Tibial artery (tissue), 4 donors: ENCODE results near the gene C1QTNF6.

Experiments used
- DNase-seq, 2 donors: peaks; one replicate each; pipeline ENCODE4 v3.0.0-alpha.2; 2019
- H3K27ac ChIP-seq, 2 donors: fragments of 200-600 bp; sonication (generic) in 1 of 2; 1 replicate in 1 of 2; 2 replicates in 1 of 2; pipeline ENCODE4 v1.5.1; 2018 to 2019; ENCODE audit warnings: mild to moderate bottlenecking in 1 of 2
- H3K27me3 ChIP-seq, 2 donors: fragments of 200-600 bp; sonication (generic) in 1 of 2; one replicate each; pipeline versions ENCODE4 v1.5.1 to v1.6.0; 2016 to 2019
- H3K36me3 ChIP-seq, 3 donors: fragments of 200-600 bp; sonication (generic) in 2 of 3; one replicate each; pipeline ENCODE4 v1.5.1; 2016 to 2019; ENCODE audit warnings: mild to moderate bottlenecking in 2 of 3
- H3K4me1 ChIP-seq, 4 donors: fragments of 200-600 bp; sonication (generic) in 2 of 4; 1 replicate in 3 of 4; 2 replicates in 1 of 4; pipeline ENCODE4 v1.5.1; 2016 to 2019
- H3K4me3 ChIP-seq, 2 donors: fragments of 200-600 bp; sonication (generic) in 1 of 2; 1 replicate in 1 of 2; 2 replicates in 1 of 2; pipeline ENCODE4 v1.5.1; 2018 to 2019; ENCODE audit warnings: mild to moderate bottlenecking in 2 of 2
- H3K9me3 ChIP-seq, 3 donors: fragments of 200-600 bp; sonication (generic) in 1 of 3; one replicate each; pipeline ENCODE4 v1.5.1; 2016 to 2019
- CTCF ChIP-seq, 2 experiments: fragments of 200-600 bp in 1 of 2; fragments of 450-650 bp in 1 of 2; IDR thresholded peaks; one replicate each; pipeline ENCODE4 v1.5.1; 2017 to 2019; ENCODE audit warnings: antibody characterized with exemption in 2 of 2, mild to moderate bottlenecking in 1 of 2, moderate library complexity in 1 of 2
- intact Hi-C: fragments of 100-400 bp; cut with DNase I; formaldehyde crosslinking; loops from one replicate; pipeline ENCODE4 v1.15.0; 2023; ENCODE audit warnings: low total_unique reads

C1QTNF6 gene

GRCh38 chr22:37187552-37187890 is 526 bp downstream of the C1QTNF6 start:
- H3K4me1 ChIP-seq: peaks cover 0 to 29% (median 10%) of the 10 kb centered on the region in 4 donors
- peak overlapping the region; percentile 55 to 69 for H3K27ac ChIP-seq
- intact Hi-C loops: no loop called here
- peak overlapping the region; percentile 26 to 38 for H3K4me3 ChIP-seq
- H3K27me3 ChIP-seq: peaks cover 0 to 14% of the 10 kb centered on the region in 2 donors
- DNase-seq: no peak
- no peaks in the 10 kb centered on the region for H3K36me3 ChIP-seq
- no peaks in the 10 kb centered on the region for H3K9me3 ChIP-seq
- no peak for TF ChIP-seq CTCF (IDR thresholded peaks at IDR 0.05)

GRCh38 chr22:37186997-37187522 is 987 bp downstream of the C1QTNF6 start:
- Histone ChIP-seq H3K4me3 (peak overlapping the region in 1 of 2 donors; percentile 38), H3K4me1 (peaks cover 0 to 29% (median 10%) of the 10 kb centered on the region in 4 donors)
- DNase-seq: no peak

GRCh38 chr22:37186228-37186996 is 1.6 kb downstream of the C1QTNF6 start:
- intact Hi-C loops: no loop called here
- H3K27ac ChIP-seq: no peak overlapping the region
- TF ChIP-seq CTCF (IDR thresholded peaks at IDR 0.05): no peak
- peaks cover 0 to 29% (median 10%) of the 10 kb centered on the region in 4 donors for H3K4me1 ChIP-seq
- no peaks in the 10 kb centered on the region for H3K9me3 ChIP-seq
- no peak for DNase-seq
- no peak overlapping the region for H3K4me3 ChIP-seq
- no peaks in the 10 kb centered on the region for H3K36me3 ChIP-seq
- H3K27me3 ChIP-seq: peaks cover 0 to 14% of the 10 kb centered on the region in 2 donors

More at GRCh38 chr22:37186997-37187522, 987 bp downstream of the C1QTNF6 start:
- Histone ChIP-seq H3K9me3 (no peaks in the 10 kb centered on the region), H3K27me3 (peaks cover 0 to 14% of the 10 kb centered on the region in 2 donors), H3K36me3 (no peaks in the 10 kb centered on the region), H3K27ac (peak overlapping the region in 1 of 2 donors; percentile 69)
- intact Hi-C loops: no loop called here
- TF ChIP-seq CTCF (IDR thresholded peaks at IDR 0.05): no peak

DNA sequence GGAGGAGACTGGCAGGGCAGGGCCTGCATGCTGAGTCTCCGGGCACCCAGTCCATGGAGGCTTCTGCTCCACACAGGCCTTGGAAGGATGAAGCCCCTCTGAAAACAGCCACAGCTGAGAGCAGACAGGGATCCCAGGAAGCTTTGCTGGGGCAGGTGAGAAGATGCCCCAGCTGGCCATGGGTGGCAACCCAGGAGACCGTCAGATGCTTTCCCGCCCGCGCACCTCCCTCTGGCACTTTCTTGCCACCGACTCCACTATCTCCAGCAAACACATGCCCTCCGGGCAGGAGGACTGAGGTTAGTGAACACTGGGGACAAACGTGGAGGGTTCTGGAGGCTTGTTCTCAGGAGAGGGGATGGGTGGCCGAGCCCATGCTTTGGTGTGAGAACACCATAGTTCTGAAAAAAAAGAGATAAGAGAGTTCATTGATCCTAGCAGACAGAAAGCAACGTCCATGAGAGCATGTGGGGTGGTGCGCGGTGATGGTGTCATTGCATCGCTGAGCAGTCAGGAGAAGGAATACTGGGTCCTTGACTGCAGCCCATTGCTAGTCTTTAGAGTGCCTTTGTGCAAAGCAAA is 2.3 kb downstream of the C1QTNF6 start:
- TF ChIP-seq CTCF (IDR thresholded peaks at IDR 0.05): no peak
- Histone ChIP-seq H3K4me3 (no peak overlapping the region), H3K27ac (no peak overlapping the region), H3K9me3 (no peaks in the 10 kb centered on the region), H3K27me3 (peaks cover 0 to 14% of the 10 kb centered on the region in 2 donors), H3K4me1 (peaks cover 0 to 29% (median 10%) of the 10 kb centered on the region in 4 donors), H3K36me3 (no peaks in the 10 kb centered on the region)
- intact Hi-C loops: no loop called here
- DNase-seq: no peak

DNA sequence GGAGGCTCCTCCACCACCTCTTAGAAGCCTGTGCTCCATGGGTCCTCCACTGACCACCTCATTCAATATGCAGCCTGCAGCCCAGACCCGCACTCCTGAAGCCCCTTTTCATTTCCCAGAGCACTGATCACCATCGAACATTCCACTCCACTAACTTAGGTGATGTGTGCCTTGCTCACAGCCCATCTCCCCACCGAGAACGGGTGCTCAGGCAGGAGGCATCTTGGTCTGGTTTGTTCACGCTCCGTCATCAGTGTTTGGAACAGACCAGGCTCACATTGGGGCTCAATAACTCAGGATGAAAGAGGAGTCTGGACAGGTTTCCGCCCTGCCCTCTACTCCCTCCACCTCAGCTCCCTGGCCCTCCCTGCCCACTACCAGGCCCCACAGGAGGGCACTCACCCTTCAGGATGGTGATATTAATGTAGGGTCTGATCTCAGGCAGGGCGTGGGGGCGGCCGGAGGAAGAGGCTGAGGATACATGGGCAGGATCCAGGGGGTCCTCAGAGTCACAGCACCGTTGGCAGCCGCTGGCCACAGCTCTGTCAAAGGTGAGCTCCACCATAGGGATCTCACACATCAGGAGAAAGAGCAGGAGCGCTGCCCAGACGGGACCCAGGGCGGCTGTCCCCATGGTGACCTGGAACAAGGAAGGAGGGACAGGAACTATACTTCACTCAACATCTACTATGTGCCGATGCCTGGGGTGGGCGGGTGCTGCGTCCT is 3.1 kb downstream of the C1QTNF6 start:
- intact Hi-C loops: no loop called here
- H3K4me1 ChIP-seq: peaks cover 0 to 29% (median 10%) of the 10 kb centered on the region in 4 donors
- H3K27ac ChIP-seq: no peak overlapping the region
- H3K4me3 ChIP-seq: no peak overlapping the region
- H3K36me3 ChIP-seq: no peaks in the 10 kb centered on the region
- H3K9me3 ChIP-seq: no peaks in the 10 kb centered on the region
- DNase-seq: no peak
- TF ChIP-seq CTCF (IDR thresholded peaks at IDR 0.05): no peak
- peaks cover 0 to 14% of the 10 kb centered on the region in 2 donors for H3K27me3 ChIP-seq
